Breast epithelium (tissue), 4 donors: Measurements from ENCODE around the gene MPPED1. TPM values are rescaled to one million over a fixed set of nuclear protein-coding genes. Genes with fewer than 3 reads are reported as not detected.
A peak's percentile ranks its signal among the peaks of the same experiment; 100 is the strongest.

ENCODE experiments used
- DNase-seq, 2 donors: peaks; one replicate each; pipeline ENCODE4 v3.0.0-alpha.2; 2019; ENCODE audit warnings: low spot score in 2 of 2
- H3K27ac ChIP-seq, 2 donors: fragments of 200-600 bp; sonication (generic) in 1 of 2; one replicate each; pipeline ENCODE4 v1.5.1; 2016 to 2019; ENCODE audit warnings: mild to moderate bottlenecking in 1 of 2
- H3K27me3 ChIP-seq, 2 donors: fragments of 200-600 bp; sonication (generic) in 1 of 2; one replicate each; pipeline versions ENCODE4 v1.5.1 to v1.6.0; 2017 to 2019; ENCODE audit warnings: control low read depth in 1 of 2, mild to moderate bottlenecking in 1 of 2
- H3K36me3 ChIP-seq: fragments of 200-600 bp; one replicate; pipeline ENCODE4 v1.5.1; 2019
- H3K4me1 ChIP-seq, 2 donors: fragments of 200-600 bp; sonication (generic); one replicate each; pipeline ENCODE4 v1.5.1; 2016 to 2019; ENCODE audit warnings: control low read depth in 1 of 2
- H3K4me3 ChIP-seq, 3 donors: fragments of 200-600 bp; sonication (generic); 1 replicate in 2 of 3; 2 replicates in 1 of 3; pipeline ENCODE4 v1.5.1; 2016 to 2019; ENCODE audit warnings: mild to moderate bottlenecking in 3 of 3, moderate library complexity in 2 of 3
- H3K9me3 ChIP-seq, 2 donors: fragments of 200-600 bp; sonication (generic) in 1 of 2; one replicate each; pipeline ENCODE4 v1.5.1; 2016 to 2019; ENCODE audit warnings: control low read depth in 1 of 2
- POLR2A ChIP-seq: fragments of 450-650 bp; IDR thresholded peaks from one replicate; pipeline ENCODE4 v1.6.1; 2016; ENCODE audit warnings: antibody characterized with exemption, mild to moderate bottlenecking, moderate library complexity
- POLR2AphosphoS5 ChIP-seq, 3 donors: sonication (generic); formaldehyde crosslinking; IDR thresholded peaks; one replicate each; pipeline ENCODE4 v1.6.1; 2017; ENCODE audit warnings: antibody characterized with exemption in 3 of 3
- intact Hi-C: fragments of 100-400 bp; cut with DNase I; formaldehyde crosslinking; loops from one replicate; pipeline ENCODE4 v1.15.1; 2023; ENCODE audit warnings: low total_unique reads
- total RNA-seq, 3 donors: library from RNA; depleted of rRNA; stranded (reverse); fragments of >200 nt; gene quantifications; one replicate each; pipeline ENCODE4 v1.1.0, GENCODE V29; 2016
- TF ChIP-seq, protein P1 (sequence below), 3 donors: fragments of 450-650 bp; IDR thresholded peaks; one replicate each; pipeline ENCODE4 v1.5.1; 2016 to 2017; ENCODE audit warnings: antibody characterized with exemption in 3 of 3, mild to moderate bottlenecking in 3 of 3, moderate library complexity in 3 of 3

The MPPED1 gene, protein sequence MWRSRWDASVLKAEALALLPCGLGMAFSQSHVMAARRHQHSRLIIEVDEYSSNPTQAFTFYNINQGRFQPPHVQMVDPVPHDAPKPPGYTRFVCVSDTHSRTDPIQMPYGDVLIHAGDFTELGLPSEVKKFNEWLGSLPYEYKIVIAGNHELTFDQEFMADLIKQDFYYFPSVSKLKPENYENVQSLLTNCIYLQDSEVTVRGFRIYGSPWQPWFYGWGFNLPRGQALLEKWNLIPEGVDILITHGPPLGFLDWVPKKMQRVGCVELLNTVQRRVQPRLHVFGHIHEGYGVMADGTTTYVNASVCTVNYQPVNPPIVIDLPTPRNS
- total RNA-seq = under 1 TPM in 1 of 3 donors, not detected in 2; 0.29 TPM

DNA sequence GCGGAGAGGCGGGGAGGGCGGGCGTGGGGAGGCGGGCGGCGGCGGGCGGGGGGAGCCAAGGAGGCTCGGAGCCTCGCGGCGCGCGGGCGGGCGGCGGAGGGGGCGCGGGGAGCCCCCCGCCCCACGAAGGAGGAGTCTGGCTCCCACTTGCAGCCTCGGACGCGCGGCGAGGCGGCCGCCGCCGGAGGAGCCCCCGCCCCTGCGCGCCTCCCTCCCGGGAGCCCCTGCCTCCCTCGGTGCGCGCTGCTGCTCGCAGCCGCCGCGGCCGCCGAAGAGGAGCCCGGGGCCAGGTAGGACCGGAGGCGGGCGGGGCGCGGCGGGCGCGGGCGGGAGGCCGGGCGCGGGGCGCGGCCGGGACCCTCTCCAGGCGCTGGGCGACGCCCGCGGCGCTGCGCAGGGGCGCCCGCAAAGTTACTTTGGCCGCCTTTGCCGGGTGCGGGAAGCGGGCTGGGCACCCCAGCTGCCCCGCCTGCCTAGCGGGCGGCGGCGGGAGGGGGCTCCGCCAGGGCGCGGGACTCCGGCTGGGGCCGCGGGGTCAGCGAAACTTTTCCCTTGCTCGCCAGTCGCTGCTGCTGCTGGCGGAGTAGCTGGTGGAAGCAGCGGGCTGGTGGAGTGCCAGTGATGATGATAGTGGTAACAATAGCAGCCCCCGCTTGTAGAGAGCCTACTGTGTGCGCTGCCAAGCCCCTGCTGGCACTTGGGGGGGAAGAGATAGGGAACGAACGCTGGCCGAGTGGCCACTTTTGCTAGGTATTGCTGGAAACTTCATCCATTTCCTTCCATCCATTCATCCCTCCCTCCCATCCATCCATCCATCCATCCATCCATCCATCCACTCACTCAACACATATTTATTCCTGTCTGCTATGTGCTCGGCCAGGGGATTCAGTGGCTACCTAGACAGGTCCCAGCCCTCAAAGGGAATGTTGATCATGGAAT, at the start of gene MPPED1:
TSS of gene MPPED1 (plus strand) at position 146 of the 939 bp plus-strand sequence. CDS start 12,972 bp downstream, outside the sequence.
- no peak within 1 kb of the TSS for H3K27ac ChIP-seq
- H3K36me3 ChIP-seq = no peaks in the 10 kb centered on the region
- H3K27me3 ChIP-seq = peaks cover 0 to 45% of the 10 kb centered on the region in 2 donors
- H3K4me3 ChIP-seq = peak within 1 kb of the TSS in 2 of 3 donors; percentile 40 to 56
- no peak for DNase-seq
- TF ChIP-seq POLR2A (no peak), POLR2AphosphoS5 (IDR thresholded peaks at IDR 0.05) (no peak)
- TF ChIP-seq, protein P1, sequence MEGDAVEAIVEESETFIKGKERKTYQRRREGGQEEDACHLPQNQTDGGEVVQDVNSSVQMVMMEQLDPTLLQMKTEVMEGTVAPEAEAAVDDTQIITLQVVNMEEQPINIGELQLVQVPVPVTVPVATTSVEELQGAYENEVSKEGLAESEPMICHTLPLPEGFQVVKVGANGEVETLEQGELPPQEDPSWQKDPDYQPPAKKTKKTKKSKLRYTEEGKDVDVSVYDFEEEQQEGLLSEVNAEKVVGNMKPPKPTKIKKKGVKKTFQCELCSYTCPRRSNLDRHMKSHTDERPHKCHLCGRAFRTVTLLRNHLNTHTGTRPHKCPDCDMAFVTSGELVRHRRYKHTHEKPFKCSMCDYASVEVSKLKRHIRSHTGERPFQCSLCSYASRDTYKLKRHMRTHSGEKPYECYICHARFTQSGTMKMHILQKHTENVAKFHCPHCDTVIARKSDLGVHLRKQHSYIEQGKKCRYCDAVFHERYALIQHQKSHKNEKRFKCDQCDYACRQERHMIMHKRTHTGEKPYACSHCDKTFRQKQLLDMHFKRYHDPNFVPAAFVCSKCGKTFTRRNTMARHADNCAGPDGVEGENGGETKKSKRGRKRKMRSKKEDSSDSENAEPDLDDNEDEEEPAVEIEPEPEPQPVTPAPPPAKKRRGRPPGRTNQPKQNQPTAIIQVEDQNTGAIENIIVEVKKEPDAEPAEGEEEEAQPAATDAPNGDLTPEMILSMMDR (IDR thresholded peaks at IDR 0.05) = no peak
- intact Hi-C loops = no loop called here
- no peaks in the 10 kb centered on the region for H3K9me3 ChIP-seq
- H3K4me1 ChIP-seq = no peaks in the 10 kb centered on the region

DNA sequence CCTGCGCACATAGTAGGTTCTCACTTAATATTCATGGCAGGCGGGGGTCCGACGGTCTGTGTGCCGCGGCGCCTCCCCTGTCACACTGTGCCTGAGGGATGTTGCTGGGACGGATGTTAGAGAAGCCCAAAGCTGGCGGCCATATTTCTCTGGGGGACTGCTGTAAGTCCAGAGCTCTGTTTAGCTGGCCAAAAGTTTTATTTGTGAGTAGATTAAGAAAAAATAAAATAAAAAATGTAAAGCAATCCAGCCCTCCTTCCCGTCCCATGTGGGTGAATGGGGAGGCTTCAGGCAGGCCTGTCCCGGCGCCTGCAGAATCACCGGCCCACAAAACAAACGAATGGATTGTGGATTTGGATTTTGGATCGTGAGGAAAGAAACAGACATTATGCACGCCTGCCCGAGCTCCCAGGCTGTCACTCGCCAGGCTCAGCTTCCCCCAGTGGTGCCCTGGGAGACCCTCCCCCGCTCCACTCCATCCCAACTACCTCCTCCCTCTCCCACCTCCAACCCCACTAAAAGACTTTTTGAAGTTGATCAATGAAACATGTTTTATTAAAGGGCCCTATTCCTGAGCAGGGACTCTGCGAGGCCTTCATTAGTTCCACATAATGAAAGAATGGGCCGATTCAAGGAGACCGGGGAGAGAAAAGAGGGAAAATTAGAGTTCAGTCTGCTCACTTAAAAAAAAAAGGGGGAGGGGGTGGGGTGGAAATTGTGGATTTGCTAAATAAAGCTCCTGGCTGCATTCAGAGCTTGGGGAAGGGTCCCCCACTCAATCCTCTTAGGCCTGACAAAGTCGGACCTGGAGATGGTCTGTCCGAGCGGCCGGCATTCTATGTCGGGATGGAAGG, 48.3 kb upstream of the MPPED1 start:
- H3K27me3 ChIP-seq = no peaks in the 10 kb centered on the region
- no peak for DNase-seq
- no peaks in the 10 kb centered on the region for H3K9me3 ChIP-seq
- H3K4me3 ChIP-seq = no peak overlapping the region
- no peaks in the 10 kb centered on the region for H3K36me3 ChIP-seq
- H3K27ac ChIP-seq = no peak overlapping the region
- H3K4me1 ChIP-seq = no peaks in the 10 kb centered on the region
- intact Hi-C loops = no loop called here
- TF ChIP-seq, protein P1 (IDR thresholded peaks at IDR 0.05) = no peak
- no peak for TF ChIP-seq POLR2AphosphoS5 (IDR thresholded peaks at IDR 0.05)
- TF ChIP-seq POLR2A = no peak

DNA sequence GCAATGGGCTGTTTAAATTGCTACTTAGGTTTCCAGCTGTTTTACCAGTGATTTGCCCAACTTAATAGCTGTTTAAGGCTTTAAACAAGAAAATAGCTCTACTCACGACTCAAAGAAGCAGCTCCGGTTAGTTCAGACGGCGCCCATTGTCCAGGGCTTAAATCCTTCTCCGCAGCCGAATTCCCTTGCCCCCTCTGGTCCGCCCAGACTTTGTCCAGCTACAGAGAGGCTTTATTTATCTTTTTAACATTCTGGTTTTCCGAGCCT, 47.7 kb upstream of the MPPED1 start:
- TF ChIP-seq POLR2AphosphoS5 (IDR thresholded peaks at IDR 0.05) (no peak), POLR2A (no peak)
- TF ChIP-seq, protein P1 (IDR thresholded peaks at IDR 0.05) = no peak
- Histone ChIP-seq H3K4me1 (no peaks in the 10 kb centered on the region), H3K27ac (no peak overlapping the region), H3K4me3 (no peak overlapping the region), H3K36me3 (no peaks in the 10 kb centered on the region), H3K9me3 (no peaks in the 10 kb centered on the region), H3K27me3 (no peaks in the 10 kb centered on the region)
- DNase-seq = no peak
- intact Hi-C loops = no loop called here

DNA sequence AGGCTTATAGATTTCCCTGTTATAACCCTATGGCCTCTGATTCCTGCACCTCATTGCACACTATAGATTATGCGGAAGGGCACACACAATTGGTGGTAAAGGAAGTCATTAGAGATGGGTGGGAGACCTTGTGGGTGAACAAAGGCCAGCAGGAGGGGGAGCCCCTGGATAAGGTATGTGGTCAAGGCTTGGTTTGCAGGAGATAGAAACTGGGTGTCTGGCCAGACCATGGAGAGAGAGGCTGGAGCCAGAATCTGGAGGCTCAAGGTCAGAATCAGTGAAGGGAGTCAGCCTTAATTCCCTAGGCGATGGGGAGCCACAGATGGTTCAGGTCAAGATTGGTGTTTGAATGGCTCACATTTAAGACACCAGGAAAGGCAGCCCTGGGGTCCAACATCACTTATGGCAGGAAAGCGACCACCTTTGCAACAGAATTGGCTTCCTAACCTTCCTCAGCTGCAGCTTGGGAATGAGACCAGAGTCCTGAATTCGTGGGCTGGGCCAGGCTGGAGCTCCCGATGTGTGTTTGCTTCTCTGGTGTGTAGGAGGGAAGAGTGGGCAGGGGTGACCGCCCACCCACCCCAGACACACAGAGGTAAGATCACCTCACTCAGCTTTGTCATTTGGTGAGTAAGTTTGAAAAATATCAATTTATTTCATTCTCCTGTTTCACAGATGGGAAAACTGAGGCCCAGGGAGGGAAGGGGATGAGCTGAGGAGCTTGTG, 45.9 kb upstream of the MPPED1 start:
- H3K9me3 ChIP-seq = no peaks in the 10 kb centered on the region
- TF ChIP-seq POLR2A (no peak), POLR2AphosphoS5 (IDR thresholded peaks at IDR 0.05) (no peak)
- TF ChIP-seq, protein P1 (IDR thresholded peaks at IDR 0.05) = no peak
- no peak overlapping the region for H3K27ac ChIP-seq
- H3K4me1 ChIP-seq = no peaks in the 10 kb centered on the region
- DNase-seq = no peak
- intact Hi-C loops = no loop called here
- no peaks in the 10 kb centered on the region for H3K36me3 ChIP-seq
- H3K27me3 ChIP-seq = peaks cover 0 to 13% of the 10 kb centered on the region in 2 donors
- H3K4me3 ChIP-seq = no peak overlapping the region
